ENCODE data around the gene CBFA2T3.
"Not testable (repeated sequence)": the region's sequence is repeated elsewhere in the genome, so short reads cannot be mapped to it uniquely, and the experiment has no call there.

CBFA2T3 gene

GRCh38 chr16:88904676-88905365, 72.2 kb downstream of the CBFA2T3 start:
- no peak for DNase-seq

DNA sequence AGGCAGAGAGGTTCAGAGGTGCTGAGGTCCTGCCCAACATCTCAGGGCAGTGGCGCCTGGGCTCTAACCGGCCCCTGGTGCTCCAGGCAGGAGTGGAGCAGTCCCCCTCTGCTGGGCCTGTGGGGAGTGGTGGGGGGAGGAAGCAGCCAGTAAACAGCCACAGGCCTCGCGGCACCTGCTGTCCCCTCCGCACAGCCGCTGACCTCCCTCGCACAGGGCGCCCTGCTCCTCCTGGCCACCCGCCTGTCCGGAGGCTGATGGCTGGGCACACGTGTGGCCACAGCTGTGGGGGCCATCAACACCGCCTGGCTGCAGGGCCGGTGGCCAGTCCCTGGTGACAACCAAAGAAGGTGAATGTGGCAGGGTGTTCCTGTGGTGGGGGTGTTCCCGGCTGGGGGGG, 73.7 kb downstream of the CBFA2T3 start:
- no peak for DNase-seq

GRCh38 chr16:88902744-88903143, 74.3 kb downstream of the CBFA2T3 start:
- no peak for DNase-seq

- DNase-seq = no peak
Observed at GRCh38 chr16:88901718-88902337, 75.2 kb downstream of the CBFA2T3 start.

DNA sequence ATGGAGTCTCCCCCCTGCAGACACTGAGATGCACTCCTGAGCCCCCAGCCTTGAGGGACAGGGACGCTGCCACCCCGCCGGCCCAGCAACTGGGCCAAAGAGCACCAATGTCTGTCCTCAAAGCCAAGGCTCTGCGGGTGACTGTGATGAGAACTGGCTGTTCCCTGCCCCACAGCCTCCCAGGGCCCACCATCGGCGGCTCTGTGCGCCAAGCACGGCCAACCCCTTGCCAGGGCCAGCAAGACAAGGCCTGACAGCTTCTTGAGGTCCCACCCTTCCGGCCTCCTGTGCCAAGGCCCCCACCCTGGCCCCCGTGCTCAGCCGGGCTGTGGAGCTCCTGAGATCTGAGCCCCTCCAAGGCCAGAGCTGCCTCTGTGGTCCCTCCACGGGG, 76.3 kb downstream of the CBFA2T3 start:
- no peak for DNase-seq

DNA sequence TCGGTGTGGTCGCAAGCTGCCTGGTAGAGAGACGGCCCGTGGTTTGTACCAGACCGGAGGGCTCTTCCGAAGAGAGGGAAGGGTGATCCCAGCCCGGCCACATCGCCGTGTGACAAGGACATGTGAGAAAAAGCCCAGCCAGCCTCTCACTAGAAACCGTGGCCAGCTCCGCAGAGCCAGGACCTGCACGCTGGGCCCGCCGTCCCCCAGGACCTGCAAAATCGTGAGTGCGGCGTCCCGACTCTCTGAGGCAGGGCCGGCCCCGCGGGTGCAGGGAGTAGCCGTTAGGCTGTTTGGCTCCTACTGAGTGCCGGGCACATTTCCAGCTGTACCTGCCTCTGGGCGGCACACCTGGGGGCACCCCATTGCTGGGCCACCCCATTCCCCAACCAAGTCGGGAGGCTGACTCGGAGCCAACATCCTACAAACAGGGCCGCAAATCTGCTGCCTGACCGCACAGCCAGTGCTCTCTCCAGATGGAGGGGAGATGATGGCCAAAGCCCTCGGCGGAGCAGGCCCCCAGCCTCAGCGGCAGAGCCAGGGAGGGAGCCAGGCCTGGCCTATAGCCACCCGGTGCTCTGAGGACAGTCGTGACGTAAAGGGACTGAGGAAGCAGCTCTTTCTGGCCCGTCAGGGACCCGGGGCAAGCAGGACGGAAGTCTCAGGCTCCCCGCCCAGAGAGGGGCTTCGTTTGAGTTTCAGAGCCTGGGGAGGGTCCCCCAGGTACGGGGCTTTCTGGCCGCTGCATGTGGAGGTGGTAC, 76.9 kb downstream of the CBFA2T3 start:
- DNase-seq = no peak

DNA sequence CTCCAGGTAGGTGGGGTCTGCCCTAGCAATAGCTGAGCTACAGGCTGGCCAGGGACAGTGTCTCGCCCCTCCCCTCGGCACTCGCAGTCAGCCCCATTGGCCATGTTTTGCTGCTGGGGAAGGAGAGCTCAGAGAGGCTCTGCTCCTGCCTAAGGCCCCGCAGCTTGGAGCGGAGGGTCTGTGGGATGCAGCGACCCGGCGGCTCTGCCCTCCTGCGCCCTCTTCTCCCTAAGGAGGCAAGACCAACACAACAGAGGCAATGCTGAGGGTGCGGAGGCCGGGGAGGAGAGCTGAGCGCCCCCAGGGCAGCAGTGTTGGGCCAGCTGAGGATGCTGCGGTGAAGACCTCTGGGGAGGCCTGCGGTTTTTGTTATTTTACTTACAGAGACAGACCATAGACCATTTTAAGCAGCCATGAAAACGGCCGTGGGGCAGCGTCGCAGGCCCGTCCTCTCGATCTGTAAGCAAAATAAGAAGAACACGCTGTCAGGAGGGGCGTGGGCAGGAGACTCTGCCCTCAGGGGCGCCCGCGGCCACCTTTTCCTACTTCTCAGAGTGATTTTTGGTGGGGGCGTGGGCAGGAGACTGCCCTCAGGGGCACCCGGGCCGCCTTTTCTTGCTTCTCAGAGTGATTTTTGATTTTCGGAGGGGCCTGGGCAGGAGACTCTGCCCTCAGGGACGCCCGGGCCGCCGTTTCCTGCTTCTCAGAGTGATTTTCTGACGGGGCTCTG, 79.1 kb downstream of the CBFA2T3 start:
- no peak for DNase-seq

GRCh38 chr16:88896238-88897070, 80.6 kb downstream of the CBFA2T3 start:
- DNase-seq = no peak

- DNase-seq = no peak
Observed at GRCh38 chr16:88895335-88895734, 81.7 kb downstream of the CBFA2T3 start.

DNA sequence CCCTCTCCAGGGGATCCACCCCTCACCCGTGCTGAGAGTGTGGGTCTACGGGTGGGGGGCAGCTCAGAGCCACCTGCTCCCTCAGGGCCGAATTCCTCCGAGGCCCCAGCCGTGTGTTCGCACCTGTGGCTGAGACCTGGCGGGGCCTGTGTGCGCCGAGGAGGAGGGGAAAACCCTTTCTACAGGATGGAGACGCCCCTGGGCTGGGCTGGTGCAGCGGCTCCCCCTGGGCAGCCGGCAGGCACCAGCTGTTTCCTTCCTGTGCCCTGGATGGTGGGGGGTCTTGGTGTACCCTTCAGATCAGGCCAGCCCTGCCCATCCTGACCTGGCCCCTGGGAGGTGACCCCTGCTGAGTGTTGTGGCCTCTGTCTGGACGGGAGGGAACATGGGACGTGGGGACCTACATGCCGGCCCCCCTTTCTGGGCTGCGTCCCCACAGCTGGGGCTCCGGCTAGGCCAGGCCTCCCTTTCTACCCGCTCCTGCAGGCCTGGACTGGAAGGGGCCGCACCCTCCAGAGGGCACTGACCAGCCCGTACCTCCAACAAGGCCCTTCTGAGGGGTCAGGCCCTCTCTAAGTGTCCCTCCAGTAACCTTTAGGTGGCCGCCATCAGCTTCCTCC, 82.2 kb downstream of the CBFA2T3 start:
- no peak for DNase-seq

DNA sequence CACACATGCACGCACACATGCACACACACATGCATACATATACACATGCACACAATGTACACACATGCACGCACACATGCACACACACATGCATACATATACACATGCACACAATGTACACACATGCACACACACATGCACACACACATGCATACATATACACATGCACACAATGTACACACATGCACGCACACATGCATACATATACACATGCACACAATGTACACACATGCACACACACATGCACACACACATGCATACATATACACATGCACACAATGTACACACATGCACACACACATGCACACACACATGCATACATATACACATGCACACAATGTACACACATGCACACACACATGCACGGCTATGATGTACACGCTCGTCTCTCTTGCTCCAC, 82.7 kb downstream of the CBFA2T3 start:
- DNase-seq = not testable (repeated sequence)

GRCh38 chr16:88893127-88893968, 83.7 kb downstream of the CBFA2T3 start:
- no peak for DNase-seq

- DNase-seq = no peak
Observed at GRCh38 chr16:88892065-88892464, 84.9 kb downstream of the CBFA2T3 start.

- DNase-seq = no peak
Observed at GRCh38 chr16:88891083-88891482, 85.9 kb downstream of the CBFA2T3 start.

DNA sequence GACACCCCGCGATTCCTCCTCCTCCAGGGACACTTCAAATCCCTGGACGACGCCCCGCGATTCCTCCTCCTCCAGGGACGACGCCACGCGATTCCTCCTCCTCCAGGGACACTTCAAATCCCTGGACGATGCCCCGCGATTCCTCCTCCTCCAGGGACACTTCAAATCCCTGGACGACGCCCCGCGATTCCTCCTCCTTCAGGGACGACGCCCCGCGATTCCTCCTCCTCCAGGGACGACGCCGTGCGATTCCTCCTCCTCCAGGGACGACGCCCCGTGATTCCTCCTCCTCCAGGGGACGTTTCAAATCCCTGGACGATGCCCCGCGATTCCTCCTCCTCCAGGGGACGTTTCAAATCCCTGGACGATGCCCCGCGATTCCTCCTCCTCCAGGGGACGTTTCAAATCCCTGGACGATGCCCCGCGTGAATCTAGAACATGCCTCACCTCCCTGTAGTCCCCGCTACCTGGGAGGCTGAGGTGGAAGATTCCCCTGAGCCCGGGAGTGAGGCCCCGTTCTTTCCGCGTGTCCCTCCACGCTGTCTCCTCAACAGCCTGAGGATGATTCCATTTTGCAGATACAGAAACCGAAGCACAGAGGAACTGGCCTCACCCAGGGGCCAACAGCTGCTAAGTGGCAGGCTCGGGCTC, 87.2 kb downstream of the CBFA2T3 start:
- DNase-seq = not testable (repeated sequence)

GRCh38 chr16:88888461-88889387, 88.3 kb downstream of the CBFA2T3 start:
- no peak for DNase-seq

GRCh38 chr16:88888057-88888456, 89.0 kb downstream of the CBFA2T3 start:
- no peak for DNase-seq

DNA sequence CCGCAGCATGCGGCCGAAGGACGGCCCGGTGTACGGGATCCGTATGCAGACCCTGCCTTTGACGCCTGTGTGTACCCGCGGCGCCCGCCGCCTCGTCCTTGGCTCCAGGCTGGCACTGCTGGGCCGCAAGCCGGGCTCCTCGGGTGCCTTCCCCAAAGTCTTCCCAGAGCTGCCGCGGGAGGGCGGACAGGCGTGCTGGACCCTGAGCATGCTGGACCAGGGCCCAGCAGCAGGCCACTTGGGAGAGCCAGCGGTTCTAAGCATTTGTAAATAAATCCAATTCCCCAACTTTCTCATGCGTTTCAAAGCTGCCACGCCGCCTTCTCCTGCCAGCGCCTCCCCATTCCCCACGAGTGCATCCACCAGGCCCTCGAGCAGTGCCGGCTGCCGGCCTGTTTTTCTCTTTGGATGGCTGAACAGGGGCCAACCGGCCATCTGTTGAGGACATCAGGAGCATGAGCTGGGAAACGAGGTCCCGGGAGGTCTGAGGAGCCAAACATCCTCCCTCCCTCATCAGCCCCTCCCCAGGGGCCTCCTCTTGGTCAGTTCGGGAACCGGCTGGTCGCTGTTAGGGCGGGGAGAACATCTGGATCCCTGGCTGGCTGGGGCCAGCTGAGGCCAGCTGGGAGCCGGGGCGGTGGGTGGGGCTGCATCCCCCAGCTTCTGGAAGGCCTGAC, 90.0 kb downstream of the CBFA2T3 start:
- DNase-seq = no peak

DNA sequence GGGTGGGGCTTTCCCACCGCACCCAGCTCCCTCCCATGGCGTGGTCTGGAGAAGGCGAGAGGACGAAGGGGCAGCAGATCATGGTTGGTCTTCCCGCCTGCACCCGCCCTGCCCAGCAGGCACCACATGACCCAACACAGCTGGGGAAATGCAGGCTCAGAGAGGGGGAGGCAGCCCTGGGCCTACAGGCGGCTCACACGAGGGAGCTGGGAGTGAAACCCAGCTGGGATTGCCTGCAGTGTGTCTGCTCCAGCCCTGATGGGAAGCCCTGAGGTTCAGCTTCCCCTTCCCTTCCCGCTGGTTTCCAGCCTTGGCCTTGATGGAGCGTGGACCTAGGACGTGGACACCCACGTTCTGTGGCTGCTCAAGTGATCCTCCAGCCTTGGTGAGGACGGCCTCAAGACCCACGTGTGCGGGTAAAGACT, 90.6 kb downstream of the CBFA2T3 start:
- DNase-seq = no peak

Measured in CD4-positive, alpha-beta T cell treated with Interleukin-17A for 1 hour (primary cell).